Endothelial cell of umbilical vein (primary cell): ENCODE data around the gene ATP12A. TPM values are rescaled to one million over a fixed set of nuclear protein-coding genes. Genes with fewer than 3 reads are reported as not detected.

ENCODE experiments used
- BruUV-seq: library from RNA; stranded (reverse); fragments of 400-500 nt; replicated peaks from 2 replicates; lab custom pipeline; 2021; lab: Mats Ljungman, UMichigan
- CTCF ChIA-PET: fragments of 300-600, 350-600 bp; sonication (Branson Sonifier 250); formaldehyde crosslinking; loops from one replicate; lab custom pipeline; 2021; ENCODE audit warnings: antibody characterized with exemption, inconsistent platforms; lab: Charles Lee
- POLR2A ChIA-PET: fragments of 300-600, 350-600 bp; sonication (Branson Sonifier 250); formaldehyde crosslinking; loops from one replicate; lab custom pipeline; 2021; ENCODE audit warnings: antibody characterized with exemption, inconsistent platforms; lab: Charles Lee
- DNase-seq: peaks from one replicate; pipeline ENCODE4 v3.0.0-alpha.2; 2011; ENCODE audit warnings: low read depth, low spot score
- FAIRE-seq: peaks from 2 replicates; lab custom pipeline; 2011; peaks lifted over from hg19 to GRCh38; lab: Jason Lieb, UNC
- H2AFZ ChIP-seq: 2 replicates; pipeline ENCODE4 v1.6.0; 2012; ENCODE audit warnings: low read depth, low read length, control low read depth, inconsistent platforms
- H3K27ac ChIP-seq: 2 replicates; pipeline ENCODE4 v1.5.1; 2011; ENCODE audit warnings: low read depth, mild to moderate bottlenecking, control low read depth, low read length, moderate library complexity; ENCODE audit not compliant: insufficient read depth
- H3K27me3 ChIP-seq, 2 experiments: 2 replicates each; pipeline versions ENCODE4 v1.6.0 to v1.6.1; 2011; ENCODE audit warnings: low read length in 2 of 2, mixed read lengths in 1 of 2; ENCODE audit not compliant: control insufficient read depth in 2 of 2, insufficient read depth in 2 of 2
- H3K36me3 ChIP-seq, 2 experiments: 2 replicates in 1 of 2; 3 replicates in 1 of 2; pipeline ENCODE4 v1.5.1; 2011; ENCODE audit warnings: low read length in 2 of 2, mild to moderate bottlenecking in 1 of 2, moderate library complexity in 1 of 2; ENCODE audit not compliant: control insufficient read depth in 2 of 2, insufficient read depth in 2 of 2; ENCODE audit errors: extremely low read depth in 1 of 2
- H3K4me1 ChIP-seq: 3 replicates; pipeline ENCODE4 v1.5.1; 2011; ENCODE audit warnings: mild to moderate bottlenecking, low read length; ENCODE audit not compliant: control insufficient read depth, insufficient read depth; ENCODE audit errors: extremely low read depth
- H3K4me2 ChIP-seq: 2 replicates; pipeline ENCODE4 v1.6.1; 2011; ENCODE audit warnings: low read length, control low read depth, mixed read lengths; ENCODE audit not compliant: insufficient read depth
- H3K4me3 ChIP-seq, 3 experiments: fragments of 200-600 bp in 1 of 3; sonication (generic), shearing (Covaris generic) in 1 of 3; replicated peaks in 1 of 3; 2 replicates each; pipeline ENCODE4 v1.5.1; 2011 to 2016; ENCODE audit warnings: control low read depth in 3 of 3, low read length in 3 of 3, mild to moderate bottlenecking in 2 of 3, inconsistent platforms in 1 of 3, low read depth in 1 of 3, moderate library complexity in 1 of 3; ENCODE audit not compliant: insufficient read depth in 1 of 3
- H3K79me2 ChIP-seq: 2 replicates; pipeline ENCODE4 v1.6.0; 2012; ENCODE audit warnings: low read length, inconsistent platforms; ENCODE audit not compliant: control insufficient read depth, insufficient read depth
- H3K9ac ChIP-seq: replicated peaks from 2 replicates; pipeline ENCODE3; 2011; ENCODE audit warnings: low read length, control low read depth; ENCODE audit not compliant: insufficient read depth; ENCODE audit errors: extremely low read depth
- H3K9me1 ChIP-seq: replicated peaks from 3 replicates; pipeline ENCODE4 v1.6.0; 2011; ENCODE audit warnings: mild to moderate bottlenecking, low read length; ENCODE audit not compliant: control insufficient read depth, insufficient read depth; ENCODE audit errors: extremely low read depth
- H3K9me3 ChIP-seq: replicated peaks from 2 replicates; pipeline ENCODE4 v1.5.1; 2012; ENCODE audit warnings: low read length, inconsistent platforms; ENCODE audit not compliant: control insufficient read depth, insufficient read depth
- H4K20me1 ChIP-seq: replicated peaks from 2 replicates; pipeline ENCODE3; 2011; ENCODE audit warnings: mild to moderate bottlenecking, low read length; ENCODE audit not compliant: control insufficient read depth, insufficient read depth; ENCODE audit errors: extremely low read depth
- CTCF ChIP-seq, 2 donors: IDR thresholded peaks; 1 replicate in 1 of 2; 2 replicates in 1 of 2; pipeline ENCODE4 v1.5.1; 2011; ENCODE audit warnings: low read length in 2 of 2, mild to moderate bottlenecking in 2 of 2, moderate library complexity in 2 of 2, control low read depth in 1 of 2, inconsistent platforms in 1 of 2, low read depth in 1 of 2; ENCODE audit not compliant: insufficient read depth in 1 of 2; ENCODE audit errors: extremely low read depth in 1 of 2
- FOS ChIP-seq: IDR thresholded peaks from 2 replicates; pipeline ENCODE4 v1.6.1; 2011; ENCODE audit warnings: mild to moderate bottlenecking, low read length, moderate library complexity, borderline replicate concordance; ENCODE audit not compliant: insufficient read depth
- JUN ChIP-seq: IDR thresholded peaks from 2 replicates; pipeline ENCODE4 v1.6.1; 2011; ENCODE audit warnings: borderline replicate concordance, low read depth; ENCODE audit not compliant: insufficient read length, insufficient read depth
- POLR2A ChIP-seq: IDR thresholded peaks from 2 replicates; pipeline ENCODE4 v1.6.1; 2012; ENCODE audit warnings: low read depth, mild to moderate bottlenecking, control low read depth, low read length
- POLR2AphosphoS5 ChIP-seq: IDR thresholded peaks from 2 replicates; pipeline ENCODE4 v1.6.1; 2012; ENCODE audit warnings: low read depth, mild to moderate bottlenecking, control low read depth, low read length, moderate library complexity; ENCODE audit not compliant: insufficient read depth
- dilution Hi-C: fragments of 300-500 bp; cut with MboI; formaldehyde crosslinking; loops from one replicate; pipeline ENCODE4 v1.15.0; 2019; ENCODE audit warnings: low sequenced_read_pairs; ENCODE audit not compliant: extremely low pct_ligation_motif_present
- intact Hi-C: fragments of 100-400 bp; cut with micrococcal nuclease; formaldehyde crosslinking; loops from one replicate; pipeline ENCODE4 v1.10.0; 2022
- polyA plus RNA-seq, 4 experiments: library from polyadenylated mRNA; depleted of rRNA in 3 of 4; stranded (reverse) in 3 of 4; unstranded in 1 of 4; fragments of >200 nt; gene quantifications; 2 replicates each; pipeline versions ENCODE4 v1.2.1 to v1.2.3, GENCODE V29; 2011 to 2012; ENCODE audit warnings: missing spikeins in 1 of 4
- total RNA-seq: library from RNA; stranded (reverse); gene quantifications from 2 replicates; pipeline ENCODE4 v1.2.3, GENCODE V29; 2021
- TF ChIP-seq, protein P1 (sequence below): IDR thresholded peaks from 2 replicates; pipeline ENCODE4 v1.6.1; 2011; ENCODE audit not compliant: insufficient read depth, insufficient read length

Gene ATP12A
- total and polyA plus RNA-seq, 2 donors (not counting 3 experiments of a cell fraction or from before 2014, with no cell fraction given), result not detected

DNA sequence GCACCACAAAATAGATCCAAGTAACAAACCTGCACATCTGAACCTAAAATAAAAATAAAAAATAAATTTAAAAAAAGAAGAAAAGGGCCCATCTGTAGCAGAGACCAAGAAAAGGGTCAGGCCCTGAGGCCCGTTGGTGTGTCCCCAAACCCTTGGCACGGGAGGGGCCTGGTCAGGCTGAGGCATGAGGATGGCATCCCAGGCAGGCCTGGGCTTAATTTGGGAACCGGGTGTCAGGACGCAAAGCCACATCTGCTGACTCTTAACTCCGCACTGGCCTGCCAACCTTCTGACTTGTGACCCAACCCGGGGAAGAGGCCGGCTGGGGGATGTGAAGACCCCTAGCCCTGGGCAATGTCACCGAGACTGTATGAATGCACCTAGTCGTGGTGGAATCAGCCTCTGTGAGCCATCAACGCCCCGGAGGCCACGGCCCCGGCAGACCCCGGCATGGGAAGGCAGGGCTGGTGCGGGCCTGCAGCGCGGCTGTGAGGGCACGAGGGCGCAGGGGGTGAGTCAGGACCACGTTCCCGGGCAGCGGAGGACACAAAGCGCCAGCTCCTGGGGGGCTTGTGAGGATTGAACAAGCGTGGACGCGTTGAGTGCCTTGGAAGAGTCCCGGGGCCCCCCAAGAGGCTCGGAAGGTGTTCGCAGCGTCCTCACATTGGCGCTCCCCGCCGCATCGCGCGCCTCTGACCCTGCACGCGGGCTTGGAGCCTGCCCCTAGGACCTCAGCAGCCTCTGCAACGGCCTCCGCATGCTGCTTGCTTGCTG, 38.2 kb downstream of the ATP12A start:
- Histone ChIP-seq H3K9me3 (no peaks in the 10 kb centered on the region), H3K27me3 (no peaks in the 10 kb centered on the region), H3K4me1 (no peaks in the 10 kb centered on the region), H2AFZ (no peak overlapping the region), H4K20me1 (no peaks in the 10 kb centered on the region), H3K9ac (no peak overlapping the region), H3K9me1 (no peaks in the 10 kb centered on the region), H3K79me2 (no peaks in the 10 kb centered on the region), H3K4me2 (no peak overlapping the region), H3K36me3 (no peaks in the 10 kb centered on the region), H3K27ac (no peak overlapping the region), H3K4me3 (no peak overlapping the region)
- CTCF ChIA-PET, result no interaction called here
- POLR2A ChIA-PET, result no interaction called here
- no peak for FAIRE-seq
- TF ChIP-seq POLR2A (no peak), CTCF (IDR thresholded peaks at IDR 0.05; ENCODE audit: extremely low read depth in 1 of 2, insufficient read depth in 1 of 2, low read depth in 1 of 2, low read length in 2 of 2) (no peak), FOS (no peak), JUN (no peak), POLR2AphosphoS5 (no peak)
- TF ChIP-seq, protein P1, sequence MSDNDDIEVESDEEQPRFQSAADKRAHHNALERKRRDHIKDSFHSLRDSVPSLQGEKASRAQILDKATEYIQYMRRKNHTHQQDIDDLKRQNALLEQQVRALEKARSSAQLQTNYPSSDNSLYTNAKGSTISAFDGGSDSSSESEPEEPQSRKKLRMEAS, result no peak
- dilution Hi-C loops, result no loop called here
- intact Hi-C loops, result no loop called here
- no peak for DNase-seq
- BruUV-seq, result no TSS peak
